DMS79 treated with DMSO at 0.1 percent for 48 hours (cell line): ENCODE measurements around the gene COX4I1.

Experiments used
- DNase-seq: peaks from one replicate; lab custom pipeline; 2025; lab: John Stamatoyannopoulos, UW

The COX4I1 gene

GRCh38 chr16:85767531-85767930 lies 32.0 kb upstream of the COX4I1 start:
- DNase-seq = no peak

GRCh38 chr16:85768199-85768598 lies 31.3 kb upstream of the COX4I1 start:
- no peak for DNase-seq

- no peak for DNase-seq
These were observed 28.8 kb upstream of the COX4I1 start for GRCh38 chr16:85770741-85771140.

DNA sequence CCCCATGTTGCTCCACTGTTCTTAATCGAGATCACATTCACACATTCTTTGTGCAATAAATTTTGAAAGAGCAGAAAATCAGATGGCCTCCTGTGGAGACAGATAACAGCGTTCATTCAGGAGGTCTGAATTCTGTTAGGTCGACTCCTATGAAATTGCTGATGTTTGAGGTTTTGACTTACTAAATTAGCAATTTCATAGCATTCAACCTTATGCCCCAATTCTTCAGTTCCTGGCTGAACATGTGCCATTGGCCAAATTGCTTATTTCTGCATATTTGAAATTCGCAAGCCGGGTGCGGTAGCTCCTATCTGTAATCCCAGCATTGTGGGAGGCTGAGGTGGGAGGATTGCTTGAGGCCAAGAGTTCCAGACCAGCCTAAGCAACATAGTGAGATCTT lies 26.5 kb upstream of the COX4I1 start:
- DNase-seq = no peak

- no peak for DNase-seq
These were observed 25.4 kb upstream of the COX4I1 start for GRCh38 chr16:85774136-85774535.

- no peak for DNase-seq
These were observed 24.7 kb upstream of the COX4I1 start for GRCh38 chr16:85774811-85775210.

DNA sequence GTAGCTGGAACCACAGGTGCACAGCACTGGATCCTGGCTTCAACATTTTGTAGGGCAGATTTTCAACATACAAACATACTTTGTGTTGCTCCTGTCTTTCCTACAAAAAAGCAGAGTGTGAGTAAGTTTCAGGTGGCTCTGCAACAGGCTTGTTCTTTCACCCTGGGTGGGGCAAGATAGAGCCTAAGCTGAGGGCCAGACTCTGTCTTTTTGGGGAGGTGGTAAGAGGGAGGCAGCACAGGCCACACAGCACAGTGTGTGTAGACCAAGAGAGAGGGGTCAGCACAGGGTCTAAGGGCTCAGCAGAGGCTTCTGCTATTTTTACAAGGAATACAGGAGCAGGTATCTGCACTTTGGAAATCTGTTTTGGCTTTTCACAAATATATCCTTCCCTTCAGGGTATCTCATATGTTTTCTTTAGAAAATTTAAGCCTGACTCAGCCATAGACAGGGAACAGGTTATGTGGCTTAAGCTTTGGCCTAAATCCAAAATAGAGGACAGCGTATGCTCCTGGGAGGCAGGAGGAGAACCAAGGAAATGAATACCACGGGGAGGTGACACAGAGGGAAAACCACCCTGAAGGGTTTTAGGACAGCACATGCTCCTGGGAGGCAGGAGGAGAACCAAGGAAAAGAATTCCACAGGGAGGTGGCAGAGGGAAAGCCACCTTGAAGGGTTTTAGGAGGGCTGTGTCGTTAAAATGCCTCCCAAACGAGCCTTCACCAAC lies 21.7 kb upstream of the COX4I1 start:
- no peak for DNase-seq

- DNase-seq = no peak
These were observed 20.6 kb upstream of the COX4I1 start for GRCh38 chr16:85778873-85779272.

- DNase-seq = no peak
These were observed 19.2 kb upstream of the COX4I1 start for GRCh38 chr16:85780281-85780680.

GRCh38 chr16:85781156-85781555 lies 18.3 kb upstream of the COX4I1 start:
- no peak for DNase-seq

DNA sequence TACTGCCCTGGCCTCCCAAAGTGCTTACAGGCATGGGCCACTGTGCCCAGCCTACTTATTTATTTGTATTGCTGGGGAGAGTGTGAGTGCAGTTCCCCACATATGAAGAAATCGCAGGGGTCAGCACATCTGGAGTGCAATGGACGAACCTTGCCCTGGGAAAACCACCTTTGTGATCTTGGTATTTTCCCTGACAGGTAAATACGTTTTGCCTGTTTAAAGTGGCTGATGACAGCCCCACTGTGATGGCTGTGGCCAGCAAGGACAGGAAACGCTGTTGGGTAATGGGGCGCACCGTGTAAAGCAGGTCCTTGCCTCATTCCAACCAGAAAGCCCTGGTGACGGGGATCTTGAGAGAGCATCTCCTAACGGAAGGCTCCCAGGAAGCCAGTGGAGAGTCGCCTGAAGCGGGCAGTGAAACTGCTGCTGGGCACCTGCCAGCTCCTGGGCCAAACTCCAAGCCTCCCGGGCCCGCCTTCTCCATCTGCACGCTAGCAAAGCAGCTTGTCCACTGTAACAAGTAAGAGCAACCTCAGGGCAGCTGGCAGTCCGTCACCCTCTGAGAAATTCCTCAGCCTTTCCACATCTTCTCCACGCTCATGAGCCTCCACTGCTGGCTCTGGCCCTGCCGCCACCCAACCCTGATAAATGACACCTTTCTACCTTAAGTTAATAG lies 17.7 kb upstream of the COX4I1 start:
- DNase-seq = peak; percentile 55

- no peak for DNase-seq
These were observed 17.0 kb upstream of the COX4I1 start for GRCh38 chr16:85782451-85782850.

DNA sequence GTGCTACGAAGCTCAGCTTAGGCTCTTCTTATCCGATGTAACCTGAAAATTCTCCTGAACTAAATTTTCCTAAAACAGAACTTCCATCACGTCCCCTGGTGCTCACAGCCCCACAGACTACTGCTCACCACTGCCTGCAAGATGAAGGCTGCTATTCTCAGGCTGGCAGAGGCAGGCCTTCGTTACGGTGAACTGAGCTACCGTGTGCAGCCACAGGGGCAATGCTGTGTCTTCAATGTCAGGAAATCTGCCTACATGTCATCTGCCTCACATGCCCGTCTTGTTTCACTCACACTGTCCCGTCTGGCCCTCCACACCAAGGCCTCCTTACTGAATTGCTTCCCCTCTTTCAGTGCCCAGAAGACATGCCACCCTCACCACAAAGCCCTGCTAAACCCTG lies 16.1 kb upstream of the COX4I1 start:
- no peak for DNase-seq

- DNase-seq = no peak
These were observed 14.7 kb upstream of the COX4I1 start for GRCh38 chr16:85784813-85785212.

DNA sequence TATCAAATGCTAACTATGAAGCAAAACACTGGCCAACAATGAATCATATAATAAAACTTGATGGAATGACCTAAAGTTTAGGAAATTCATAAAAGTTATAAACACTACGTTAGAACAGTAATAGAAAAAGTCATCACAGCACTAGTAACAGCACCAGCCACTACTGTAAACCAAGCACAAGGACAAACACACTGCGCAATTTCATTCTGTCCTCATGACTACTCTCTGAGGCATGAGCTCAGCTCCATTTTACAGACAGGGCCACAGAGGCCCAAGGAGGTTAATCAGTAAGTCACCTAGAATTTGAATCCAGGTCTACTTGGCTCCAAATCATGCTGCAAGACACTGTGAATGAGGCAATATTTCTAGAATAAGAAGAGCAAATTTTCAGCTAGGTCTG lies 13.6 kb upstream of the COX4I1 start:
- no peak for DNase-seq

DNA sequence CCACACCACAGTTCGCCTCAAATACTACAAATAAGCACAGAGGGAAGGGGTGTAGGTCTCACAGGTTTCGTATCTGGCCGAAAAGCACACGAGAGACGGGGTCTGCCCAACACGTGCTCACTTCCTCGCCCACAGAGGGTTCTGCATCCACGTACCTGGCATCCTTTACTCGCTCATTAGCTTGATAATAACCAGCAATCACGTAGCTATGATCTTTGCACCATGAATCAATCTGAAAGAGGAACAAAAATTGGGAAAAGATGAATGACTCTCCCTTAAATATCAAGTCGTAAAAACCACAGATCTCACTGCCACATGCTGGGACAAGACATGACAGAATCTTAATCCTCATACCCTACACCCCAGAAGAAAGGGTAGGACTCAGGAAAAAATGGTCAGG lies 10.7 kb upstream of the COX4I1 start:
- no peak for DNase-seq

- no peak for DNase-seq
These were observed 9.7 kb upstream of the COX4I1 start for GRCh38 chr16:85789773-85790172.

GRCh38 chr16:85793662-85794298 lies 5.7 kb upstream of the COX4I1 start:
- DNase-seq = no peak

DNA sequence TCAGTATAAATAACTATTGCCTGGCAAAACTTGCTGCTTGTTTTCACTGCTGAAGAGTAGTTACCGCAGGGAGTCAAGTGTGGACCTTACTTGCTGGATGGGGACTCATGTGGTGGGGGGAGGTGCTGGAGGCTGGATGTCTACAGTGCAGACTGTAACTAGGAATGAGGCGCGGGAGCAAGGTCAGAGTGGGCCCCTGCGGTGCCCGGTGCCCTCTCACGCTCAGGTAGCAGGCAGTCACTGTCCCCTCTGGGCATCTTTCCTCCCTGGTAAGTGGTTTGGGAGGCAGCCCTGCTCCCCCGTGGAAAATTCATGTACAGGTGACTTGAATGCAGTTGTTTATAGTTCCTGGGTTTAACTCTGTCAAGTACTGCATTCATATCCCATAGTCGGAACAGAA lies 4.8 kb upstream of the COX4I1 start:
- DNase-seq = no peak

- no peak for DNase-seq
These were observed 3.3 kb upstream of the COX4I1 start for GRCh38 chr16:85796152-85796551.

GRCh38 chr16:85796599-85796998 lies 2.9 kb upstream of the COX4I1 start:
- DNase-seq = no peak

- DNase-seq = no peak
These were observed 1.2 kb upstream of the COX4I1 start for GRCh38 chr16:85798283-85798776.

DNA sequence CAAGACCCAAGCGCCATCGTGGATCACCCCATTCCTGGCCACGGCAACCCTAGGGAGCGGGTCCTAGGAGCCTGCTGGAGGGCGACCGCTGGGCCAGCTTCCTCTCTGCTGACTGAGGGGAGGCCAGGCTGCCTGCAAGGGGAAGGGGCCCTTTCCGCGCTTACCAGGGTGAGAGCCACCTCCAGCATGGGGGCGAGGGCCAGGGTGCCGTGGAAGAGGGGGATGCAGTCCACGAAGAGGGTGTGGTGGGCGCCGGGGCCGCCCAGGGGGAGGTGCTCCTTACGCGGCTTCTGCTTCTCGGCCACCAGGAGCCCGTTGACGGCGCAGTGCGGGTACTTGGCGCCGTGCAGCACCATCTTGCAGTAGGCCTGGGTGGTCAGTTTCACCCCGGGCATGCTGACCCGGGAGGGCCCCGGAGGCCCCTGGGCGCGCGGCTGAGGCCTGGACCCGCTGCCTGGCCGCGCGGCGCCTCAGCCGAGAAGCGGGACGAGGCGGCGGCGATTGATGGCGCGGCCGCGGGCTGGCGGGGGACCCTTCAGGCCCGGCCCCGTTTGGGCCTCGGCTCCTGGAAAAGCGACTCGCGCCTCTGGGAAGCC lies 496 bp upstream of the COX4I1 start:
- no peak for DNase-seq
